Activated naive CD4-positive, alpha-beta T cell treated with anti-CD3 and anti-CD28 coated beads, Interleukin-2, amount 50 U/mL, for 24 hours (primary cell): ENCODE data around the gene NFATC2.

Source experiments
- H3K27ac Mint-ChIP-seq: one replicate; pipeline ENCODE4 v1.8.0; 2021; ENCODE audit warnings: mild to moderate bottlenecking, mixed read lengths
- H3K27me3 Mint-ChIP-seq: one replicate; pipeline ENCODE4 v1.8.0; 2021; ENCODE audit warnings: mixed read lengths
- H3K36me3 Mint-ChIP-seq: one replicate; pipeline ENCODE4 v1.8.0; 2021; ENCODE audit warnings: mixed read lengths
- H3K4me1 Mint-ChIP-seq: one replicate; pipeline ENCODE4 v1.8.0; 2021; ENCODE audit warnings: mixed read lengths
- H3K4me3 Mint-ChIP-seq: one replicate; pipeline ENCODE4 v1.8.0; 2021; ENCODE audit warnings: mild to moderate bottlenecking, mixed read lengths
- H3K9me3 Mint-ChIP-seq: one replicate; pipeline ENCODE4 v1.8.0; 2021; ENCODE audit warnings: mixed read lengths

NFATC2 gene

DNA sequence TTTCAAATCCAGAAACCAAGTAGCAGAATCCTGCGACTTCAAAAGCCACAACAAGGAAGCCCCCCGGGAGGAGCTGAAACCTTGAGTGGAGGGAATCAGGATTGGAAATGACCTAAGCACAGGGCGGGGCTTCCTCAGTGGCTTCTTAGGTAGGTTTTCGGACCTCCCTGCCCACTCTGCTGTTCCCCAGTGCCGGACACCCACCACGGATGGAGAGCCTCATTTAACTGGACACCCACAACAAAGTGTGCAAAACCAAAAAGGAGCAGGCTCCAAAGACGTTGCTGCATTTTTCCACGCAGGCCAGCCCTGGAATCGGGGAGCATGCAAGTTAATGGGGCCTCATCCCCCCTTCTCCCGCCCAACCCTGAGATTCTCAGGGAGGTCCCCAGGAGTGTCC, 144.4 kb downstream of the NFATC2 start:
- peaks cover 10% of the 10 kb centered on the region for H3K36me3 Mint-ChIP-seq

DNA sequence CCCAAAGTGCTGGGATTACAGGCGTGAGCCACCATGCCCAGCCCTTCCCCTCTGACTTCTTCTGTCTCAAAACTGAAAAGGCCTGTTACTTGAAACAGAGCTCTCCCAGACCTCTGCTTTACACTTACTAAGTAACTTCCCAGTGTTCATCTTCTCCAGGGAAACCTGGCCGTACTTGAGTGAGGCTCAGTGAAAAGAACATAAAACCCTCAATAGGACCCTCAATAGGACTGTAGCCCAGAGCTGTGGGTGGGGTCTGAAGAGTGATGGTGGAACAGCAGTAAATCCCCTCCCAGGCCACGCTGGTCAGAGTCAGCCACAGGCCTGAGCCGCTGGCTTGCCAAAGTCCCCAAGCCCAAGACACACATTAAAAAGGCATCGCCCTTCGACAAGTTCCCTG, 145.4 kb downstream of the NFATC2 start:
- H3K4me3 Mint-ChIP-seq: no peak overlapping the region
- H3K9me3 Mint-ChIP-seq: no peaks in the 10 kb centered on the region
- peak overlapping the region; percentile 8 for H3K27ac Mint-ChIP-seq
- H3K36me3 Mint-ChIP-seq: peaks cover 10% of the 10 kb centered on the region
- no peaks in the 10 kb centered on the region for H3K27me3 Mint-ChIP-seq
- H3K4me1 Mint-ChIP-seq: peaks cover 37% of the 10 kb centered on the region

More for the DNA sequence above, 144.4 kb downstream of the NFATC2 start:
- H3K9me3 Mint-ChIP-seq: no peaks in the 10 kb centered on the region
- H3K4me1 Mint-ChIP-seq: peaks cover 46% of the 10 kb centered on the region
- H3K4me3 Mint-ChIP-seq: no peak overlapping the region
- H3K27me3 Mint-ChIP-seq: no peaks in the 10 kb centered on the region
- no peak overlapping the region for H3K27ac Mint-ChIP-seq

DNA sequence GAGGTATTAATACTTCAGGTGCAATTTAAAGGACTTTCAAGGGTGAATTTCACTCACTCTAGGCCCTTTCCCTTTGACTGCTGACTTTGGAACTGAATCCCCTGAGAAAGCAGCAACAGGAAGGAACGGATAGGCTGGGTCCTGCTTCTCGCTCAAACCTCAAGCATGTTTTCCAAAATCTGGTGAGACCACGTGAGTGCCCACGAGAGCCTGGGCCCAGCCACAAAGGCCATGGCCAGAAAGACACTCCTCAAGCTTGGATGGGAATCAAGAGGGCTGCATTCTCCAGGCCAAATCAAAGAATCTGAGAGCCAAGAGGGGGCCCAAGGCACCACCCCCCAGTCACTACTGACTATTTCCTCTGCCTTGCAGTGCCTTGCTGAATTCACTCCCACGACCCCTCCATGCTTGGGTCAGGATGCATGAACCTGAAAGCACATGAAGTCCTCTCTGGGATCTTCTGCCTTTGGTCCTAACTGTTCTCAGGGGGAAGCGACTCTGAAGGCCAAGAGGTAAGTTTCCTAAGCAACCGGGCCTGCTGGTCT, 146.1 kb downstream of the NFATC2 start:
- Mint-ChIP-seq H3K9me3 (no peaks in the 10 kb centered on the region), H3K4me1 (peaks cover 30% of the 10 kb centered on the region), H3K36me3 (peaks cover 10% of the 10 kb centered on the region), H3K27ac (no peak overlapping the region), H3K4me3 (no peak overlapping the region), H3K27me3 (no peaks in the 10 kb centered on the region)

DNA sequence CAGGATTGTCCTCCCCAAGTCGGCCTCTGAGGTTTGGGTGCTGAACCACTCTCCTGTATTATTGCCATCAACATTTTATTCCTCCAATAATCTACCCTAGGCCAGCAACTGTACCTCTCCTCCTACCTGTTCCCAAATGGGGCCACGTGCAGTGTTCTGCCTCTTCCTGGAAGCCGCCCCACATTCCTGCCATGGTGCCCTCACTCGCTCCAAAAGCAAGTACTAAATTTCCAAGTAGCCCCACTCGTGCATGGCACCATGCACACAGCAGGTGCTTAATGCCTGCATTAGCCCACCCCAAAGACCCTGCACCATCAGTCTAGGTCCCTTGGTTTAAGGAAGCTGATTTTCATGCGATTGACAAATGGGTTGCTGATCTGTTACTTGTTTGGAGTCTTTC, 147.8 kb downstream of the NFATC2 start:
- H3K4me3 Mint-ChIP-seq: no peak overlapping the region
- H3K27ac Mint-ChIP-seq: peak overlapping the region; percentile 46
- H3K9me3 Mint-ChIP-seq: no peaks in the 10 kb centered on the region
- H3K27me3 Mint-ChIP-seq: no peaks in the 10 kb centered on the region
- H3K36me3 Mint-ChIP-seq: peaks cover 11% of the 10 kb centered on the region
- peaks cover 15% of the 10 kb centered on the region for H3K4me1 Mint-ChIP-seq

DNA sequence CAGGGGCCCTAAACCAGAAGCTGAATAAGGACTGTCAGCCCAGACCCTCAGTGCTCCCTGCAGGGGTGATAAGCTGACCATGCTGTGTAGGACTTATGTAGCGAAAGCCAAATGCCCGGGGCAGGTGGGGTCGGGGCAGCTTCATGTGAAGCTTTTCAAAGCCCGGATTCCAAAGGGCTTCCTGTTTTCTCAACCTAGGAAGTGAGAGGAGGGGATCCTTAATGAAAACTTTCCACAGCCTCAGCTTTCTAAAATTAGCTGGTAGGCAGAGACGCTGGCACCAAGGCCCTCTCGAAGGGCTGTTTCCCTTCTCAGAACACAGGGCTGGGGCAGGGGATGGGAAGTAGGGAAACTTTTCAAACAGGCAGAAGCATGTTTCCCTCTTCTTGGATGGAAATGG, 148.9 kb downstream of the NFATC2 start:
- Mint-ChIP-seq H3K27me3 (no peaks in the 10 kb centered on the region), H3K9me3 (no peaks in the 10 kb centered on the region), H3K4me1 (peaks cover 12% of the 10 kb centered on the region), H3K27ac (no peak overlapping the region), H3K4me3 (no peak overlapping the region), H3K36me3 (peaks cover 7% of the 10 kb centered on the region)

DNA sequence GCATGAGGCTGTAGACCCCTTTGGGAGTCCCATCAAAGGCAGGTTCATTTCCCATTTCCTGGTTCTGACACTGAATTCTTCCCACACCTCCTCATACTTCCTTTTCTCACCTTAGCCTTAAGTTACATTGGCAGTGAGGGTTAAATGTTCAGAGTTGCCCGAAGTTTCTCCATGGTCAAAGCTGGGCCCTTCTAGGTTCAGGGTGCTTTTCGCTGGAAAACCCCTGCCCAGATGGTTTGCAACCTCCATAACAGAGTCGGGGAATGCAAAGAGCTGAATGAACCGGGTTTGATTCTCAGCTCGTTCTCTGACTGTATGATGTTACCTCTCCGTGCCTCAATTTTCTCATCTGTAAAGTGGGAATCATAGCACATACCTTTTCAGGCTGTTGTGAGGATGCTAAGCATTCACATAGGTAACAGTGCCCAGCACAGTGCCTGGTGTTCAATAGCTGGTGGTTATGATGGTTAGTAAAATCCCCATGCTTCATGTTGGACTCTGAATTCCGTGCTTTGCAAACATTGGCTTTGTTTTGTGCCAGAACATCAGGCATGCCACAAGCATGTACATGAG, 149.8 kb downstream of the NFATC2 start:
- Mint-ChIP-seq H3K9me3 (no peaks in the 10 kb centered on the region), H3K27me3 (no peaks in the 10 kb centered on the region), H3K4me3 (no peak overlapping the region), H3K36me3 (peaks cover 10% of the 10 kb centered on the region), H3K27ac (no peak overlapping the region), H3K4me1 (peaks cover 19% of the 10 kb centered on the region)

DNA sequence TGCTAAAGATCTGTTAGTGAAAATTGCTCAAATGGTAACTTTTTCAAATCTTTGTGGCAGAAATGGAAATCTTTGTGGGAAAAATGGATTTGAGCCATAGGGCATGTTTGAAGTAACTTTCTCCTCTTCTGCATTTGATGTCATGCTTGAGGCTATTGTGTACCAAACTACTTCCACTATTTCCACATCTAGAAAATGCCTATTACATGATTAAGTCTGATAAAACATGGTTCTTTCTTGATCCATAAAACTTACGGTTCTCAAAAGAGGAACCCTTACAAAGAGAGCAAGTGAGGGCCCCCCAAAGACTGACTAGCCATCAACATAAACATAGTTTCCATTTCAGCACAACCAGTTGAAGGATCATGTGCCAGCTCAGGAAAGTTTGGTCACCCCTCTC, 150.6 kb downstream of the NFATC2 start:
- H3K36me3 Mint-ChIP-seq: peaks cover 10% of the 10 kb centered on the region
- no peak overlapping the region for H3K27ac Mint-ChIP-seq
- H3K9me3 Mint-ChIP-seq: no peaks in the 10 kb centered on the region
- H3K4me1 Mint-ChIP-seq: peaks cover 19% of the 10 kb centered on the region
- no peak overlapping the region for H3K4me3 Mint-ChIP-seq
- no peaks in the 10 kb centered on the region for H3K27me3 Mint-ChIP-seq

DNA sequence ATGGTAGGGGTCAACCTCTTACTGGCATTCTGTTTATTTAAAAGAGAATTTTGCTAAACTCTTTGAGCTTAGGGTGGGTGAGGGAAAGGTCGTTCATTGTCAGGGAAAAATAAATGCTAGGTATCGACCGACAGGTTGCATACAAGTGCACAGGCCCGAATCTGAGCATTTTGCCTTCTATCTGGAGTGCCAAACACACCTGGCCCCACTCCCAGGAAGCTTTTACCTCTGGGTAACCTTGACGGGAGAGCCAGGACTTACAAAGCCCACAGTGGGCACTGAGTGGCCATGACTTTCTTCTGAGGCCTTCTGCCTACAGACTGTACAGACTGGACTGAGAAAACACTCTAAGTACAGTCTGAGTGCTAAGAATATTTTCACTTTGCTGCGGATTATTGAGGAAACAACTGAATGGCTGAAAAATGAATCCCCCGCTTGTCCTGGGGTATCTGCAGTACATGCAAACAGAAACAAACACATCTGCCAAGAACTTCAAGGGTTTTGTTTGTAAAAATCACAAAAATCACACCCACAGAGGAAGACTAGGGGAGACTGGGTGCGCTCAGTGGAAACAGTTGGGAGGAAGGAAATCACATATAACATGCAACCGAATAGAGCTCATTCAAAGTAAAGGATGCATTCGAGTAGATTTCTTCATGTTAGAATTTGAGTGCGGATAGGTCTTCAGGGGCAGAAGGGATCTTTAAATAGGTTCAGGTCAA, 152.8 kb downstream of the NFATC2 start:
- Mint-ChIP-seq H3K4me1 (peaks cover 34% of the 10 kb centered on the region), H3K4me3 (no peak overlapping the region), H3K27me3 (no peaks in the 10 kb centered on the region), H3K9me3 (no peaks in the 10 kb centered on the region), H3K36me3 (peaks cover 10% of the 10 kb centered on the region), H3K27ac (no peak overlapping the region)

DNA sequence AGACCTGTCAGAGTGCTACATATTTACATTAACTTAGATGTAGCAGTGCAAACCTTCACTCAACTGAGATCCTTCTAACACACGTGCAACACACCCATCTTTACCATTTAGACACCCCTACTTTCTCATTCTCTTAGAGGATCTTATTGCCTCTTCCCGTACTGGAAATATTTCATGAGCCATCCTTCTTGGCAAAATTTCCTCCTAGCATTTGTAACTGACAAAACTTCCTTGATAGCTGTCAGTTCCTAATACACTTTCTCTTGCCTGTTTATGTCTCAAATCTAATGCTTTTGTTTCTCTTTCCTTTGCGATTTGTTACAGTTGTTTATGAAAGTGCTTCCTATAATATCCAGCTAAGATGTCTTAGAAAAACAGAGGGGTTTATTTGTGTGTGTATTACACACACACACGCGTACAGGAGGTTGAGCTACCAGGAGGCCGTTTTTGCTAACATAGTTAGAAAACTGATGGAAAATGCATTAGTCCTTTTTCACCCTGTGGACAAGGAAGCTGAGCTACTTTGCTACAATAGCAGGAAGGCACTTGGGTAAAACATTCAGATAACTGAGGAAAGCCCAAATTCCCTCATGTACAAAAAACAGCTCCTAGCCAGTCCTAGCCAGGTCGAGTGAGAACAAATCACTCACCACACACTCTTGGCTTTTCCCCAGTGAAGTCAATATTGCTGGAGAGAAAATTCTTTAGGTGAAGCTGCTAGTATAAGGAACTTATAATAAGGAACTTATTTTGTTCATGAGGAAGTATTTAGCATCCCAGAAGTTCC, 153.6 kb downstream of the NFATC2 start:
- Mint-ChIP-seq H3K27me3 (no peaks in the 10 kb centered on the region), H3K27ac (peak overlapping the region; percentile 41), H3K36me3 (peaks cover 10% of the 10 kb centered on the region), H3K4me1 (peaks cover 34% of the 10 kb centered on the region), H3K9me3 (no peaks in the 10 kb centered on the region), H3K4me3 (no peak overlapping the region)

DNA sequence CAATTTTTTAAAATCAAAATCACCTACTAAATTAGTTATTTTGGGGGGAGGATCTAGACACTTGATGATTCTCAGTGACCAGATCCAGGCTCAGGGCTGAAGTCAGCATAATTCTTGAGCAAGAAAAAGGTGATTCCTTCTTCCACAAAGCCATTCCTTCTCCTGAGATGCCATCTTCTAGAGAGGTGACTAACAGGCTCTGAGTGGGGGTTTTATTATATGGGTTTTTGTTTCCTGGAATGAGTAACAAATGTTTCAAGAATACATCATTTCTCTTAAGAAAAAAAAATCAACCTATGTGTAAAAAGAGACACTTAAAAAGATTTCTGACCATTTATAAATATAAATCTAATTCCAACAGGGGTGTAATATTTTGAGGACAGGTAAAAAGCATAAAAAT, 154.3 kb downstream of the NFATC2 start:
- Mint-ChIP-seq H3K27ac (no peak overlapping the region), H3K4me3 (no peak overlapping the region), H3K4me1 (peaks cover 34% of the 10 kb centered on the region), H3K9me3 (no peaks in the 10 kb centered on the region), H3K36me3 (peaks cover 10% of the 10 kb centered on the region), H3K27me3 (no peaks in the 10 kb centered on the region)

DNA sequence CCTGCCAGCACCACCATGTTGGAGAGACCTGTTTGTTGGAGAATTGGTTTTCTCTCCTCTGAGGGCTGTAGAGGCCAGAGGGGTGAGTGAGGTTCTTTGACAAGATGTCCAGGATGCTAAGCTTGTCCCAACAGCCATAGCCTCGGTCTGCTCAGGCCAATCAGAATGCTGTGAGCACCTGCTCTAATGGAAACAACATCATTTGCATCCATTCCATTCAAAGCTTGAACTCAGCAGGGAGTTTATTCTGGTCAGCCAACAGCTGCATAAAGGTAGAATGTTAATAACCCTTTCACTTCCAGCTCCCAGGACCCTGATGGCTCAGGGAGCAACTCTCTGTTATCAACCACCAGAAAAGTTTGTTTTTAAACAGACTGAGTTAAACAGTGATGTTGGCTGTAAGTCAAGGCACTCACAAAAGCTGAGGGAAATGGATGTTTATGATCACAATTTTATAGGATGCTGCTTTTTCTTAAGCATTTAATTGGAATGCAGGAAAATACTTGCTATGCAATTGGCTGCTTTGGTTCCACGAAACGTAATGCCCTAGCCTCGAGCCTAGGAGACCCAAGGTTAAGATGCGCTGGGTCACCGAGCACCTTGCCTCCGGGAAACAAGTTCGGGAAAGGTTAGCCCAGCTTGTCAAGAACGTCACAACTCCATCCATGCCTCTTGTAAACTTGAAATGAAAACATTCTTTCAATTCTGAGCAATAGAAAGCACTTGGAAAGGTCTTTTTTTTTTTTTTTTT, 155.2 kb downstream of the NFATC2 start:
- H3K4me3 Mint-ChIP-seq: no peak overlapping the region
- peaks cover 10% of the 10 kb centered on the region for H3K36me3 Mint-ChIP-seq
- peaks cover 34% of the 10 kb centered on the region for H3K4me1 Mint-ChIP-seq
- H3K9me3 Mint-ChIP-seq: no peaks in the 10 kb centered on the region
- H3K27me3 Mint-ChIP-seq: no peaks in the 10 kb centered on the region
- H3K27ac Mint-ChIP-seq: no peak overlapping the region

DNA sequence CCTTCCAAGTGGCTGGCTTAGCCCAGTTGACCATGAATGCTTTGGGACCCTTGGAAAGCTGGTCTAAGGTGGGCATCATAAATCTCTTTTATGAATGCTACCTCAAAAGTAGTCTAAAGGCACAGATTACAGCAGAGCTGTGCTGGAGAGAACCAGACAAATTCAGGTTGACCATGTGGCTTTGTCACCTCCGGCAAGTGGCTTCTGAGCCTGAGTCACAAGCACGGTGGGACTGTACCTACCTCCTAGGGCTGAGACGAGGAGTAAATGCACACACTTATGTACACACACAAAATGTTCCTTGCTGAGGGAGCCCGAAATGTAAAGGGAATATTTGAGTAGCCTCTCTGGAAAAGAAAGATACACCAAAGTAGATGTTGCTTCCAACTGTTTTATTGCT, 155.9 kb downstream of the NFATC2 start:
- H3K36me3 Mint-ChIP-seq: peaks cover 10% of the 10 kb centered on the region
- H3K27ac Mint-ChIP-seq: no peak overlapping the region
- no peak overlapping the region for H3K4me3 Mint-ChIP-seq
- H3K4me1 Mint-ChIP-seq: peaks cover 34% of the 10 kb centered on the region
- no peaks in the 10 kb centered on the region for H3K27me3 Mint-ChIP-seq
- no peaks in the 10 kb centered on the region for H3K9me3 Mint-ChIP-seq

DNA sequence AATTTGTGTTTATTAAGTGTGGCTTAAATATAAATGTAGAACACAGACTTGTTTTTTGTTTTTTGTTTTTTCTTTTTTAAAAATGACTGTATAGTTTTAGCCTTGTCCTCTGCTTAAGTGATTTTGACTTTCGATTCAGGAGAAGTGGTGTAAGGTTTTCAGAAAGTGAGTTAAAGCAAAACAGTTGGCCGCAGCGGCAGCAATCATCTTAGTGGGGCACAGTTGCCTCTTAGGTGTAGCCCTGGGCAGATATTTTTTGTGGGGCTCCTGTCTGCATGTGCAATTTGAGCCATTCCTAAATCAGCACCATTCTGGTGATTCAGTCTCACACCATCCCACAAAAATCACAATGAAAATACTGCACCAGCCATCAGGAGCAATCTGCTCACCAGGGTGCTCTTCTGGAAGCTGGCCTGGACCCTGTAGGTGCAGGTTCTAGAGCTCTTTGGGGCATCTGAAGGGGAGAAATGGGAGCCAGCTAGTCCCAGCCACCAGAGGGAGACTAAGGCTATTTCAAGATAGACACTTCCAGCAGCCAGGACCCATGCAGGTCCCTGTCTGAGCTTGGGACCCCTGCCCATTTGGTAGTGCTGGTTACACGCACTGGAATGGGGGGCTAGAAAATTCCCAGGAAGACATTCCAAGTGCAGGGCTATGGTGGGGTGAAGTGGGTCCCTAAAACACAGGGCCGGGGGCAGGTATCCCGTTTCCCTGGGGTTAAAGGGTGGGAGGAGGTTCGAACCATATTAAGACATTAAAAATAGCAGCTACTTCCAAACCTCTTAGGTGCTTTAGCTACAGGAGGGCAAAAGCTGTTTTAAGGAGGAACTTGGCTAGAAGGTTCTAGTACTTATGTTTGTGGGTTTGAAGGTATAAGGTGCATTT, 156.6 kb downstream of the NFATC2 start:
- peaks cover 34% of the 10 kb centered on the region for H3K4me1 Mint-ChIP-seq
- no peaks in the 10 kb centered on the region for H3K9me3 Mint-ChIP-seq
- no peaks in the 10 kb centered on the region for H3K27me3 Mint-ChIP-seq
- H3K27ac Mint-ChIP-seq: peak overlapping the region; percentile 87
- peaks cover 7% of the 10 kb centered on the region for H3K36me3 Mint-ChIP-seq
- H3K4me3 Mint-ChIP-seq: no peak overlapping the region

DNA sequence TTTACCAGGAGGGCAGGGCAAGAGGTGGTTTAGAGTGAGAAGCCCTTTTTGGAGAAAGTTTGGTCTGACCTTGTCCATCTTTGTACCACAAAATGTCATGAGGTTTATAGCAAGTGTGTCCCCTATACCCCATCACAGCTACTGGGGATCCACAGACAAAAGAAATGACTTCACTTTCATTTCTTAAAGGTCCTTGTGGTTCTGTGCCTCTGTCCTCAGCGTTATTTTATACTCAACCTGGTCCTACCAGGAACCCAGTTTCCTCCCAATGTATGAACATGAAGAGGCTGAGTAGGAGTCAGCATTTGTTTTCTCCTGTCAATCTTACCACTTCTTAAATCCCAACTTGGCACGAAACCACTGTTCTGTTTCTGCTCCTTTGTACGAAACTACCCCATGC, 157.6 kb downstream of the NFATC2 start:
- Mint-ChIP-seq H3K27me3 (no peaks in the 10 kb centered on the region), H3K9me3 (no peaks in the 10 kb centered on the region), H3K27ac (no peak overlapping the region), H3K36me3 (peaks cover 8% of the 10 kb centered on the region), H3K4me3 (no peak overlapping the region), H3K4me1 (peaks cover 32% of the 10 kb centered on the region)
